ENCODE results near the gene FOXL3. TPM values are rescaled to one million over a fixed set of nuclear protein-coding genes. Genes with fewer than 3 reads are reported as not detected.
"Not testable (repeated sequence)": the region's sequence is repeated elsewhere in the genome, so short reads cannot be mapped to it uniquely, and the experiment has no call there.

FOXL3 gene
- total RNA-seq: not detected
- not detected for polyA plus RNA-seq
- long read RNA-seq, donor 1: 0 reads
- long read RNA-seq, donor 2: 0 reads
- long read RNA-seq, donor 3: 0 reads

GRCh38 chr7:289756-290553, at the start of gene FOXL3:
TSS of gene FOXL3 (plus strand) at chr7:290170. CDS start at chr7:290170, 0 bp downstream.
- DNase-seq: no peak
- Histone ChIP-seq H3K9me3 (no peaks in the 10 kb centered on the region), H3K4me1 (peaks cover 0 to 13% (median 0%) of the 10 kb centered on the region in 9 donors), H3K27ac (no peak within 1 kb of the TSS), H3K36me3 (no peaks in the 10 kb centered on the region), H3K27me3 (peaks cover 18 to 93% (median 69%) of the 10 kb centered on the region in 7 donors), H3K4me3 (no peak within 1 kb of the TSS)
- 2 to 3% methylated on average over 69 to 79 of the region's 79 CpGs for WGBS, 2 donors
- intact Hi-C loops (cut with DNase I): no loop called here
- peak in 2 of 8 donors; percentile 12 to 27 for ATAC-seq
- TF ChIP-seq, protein P1, sequence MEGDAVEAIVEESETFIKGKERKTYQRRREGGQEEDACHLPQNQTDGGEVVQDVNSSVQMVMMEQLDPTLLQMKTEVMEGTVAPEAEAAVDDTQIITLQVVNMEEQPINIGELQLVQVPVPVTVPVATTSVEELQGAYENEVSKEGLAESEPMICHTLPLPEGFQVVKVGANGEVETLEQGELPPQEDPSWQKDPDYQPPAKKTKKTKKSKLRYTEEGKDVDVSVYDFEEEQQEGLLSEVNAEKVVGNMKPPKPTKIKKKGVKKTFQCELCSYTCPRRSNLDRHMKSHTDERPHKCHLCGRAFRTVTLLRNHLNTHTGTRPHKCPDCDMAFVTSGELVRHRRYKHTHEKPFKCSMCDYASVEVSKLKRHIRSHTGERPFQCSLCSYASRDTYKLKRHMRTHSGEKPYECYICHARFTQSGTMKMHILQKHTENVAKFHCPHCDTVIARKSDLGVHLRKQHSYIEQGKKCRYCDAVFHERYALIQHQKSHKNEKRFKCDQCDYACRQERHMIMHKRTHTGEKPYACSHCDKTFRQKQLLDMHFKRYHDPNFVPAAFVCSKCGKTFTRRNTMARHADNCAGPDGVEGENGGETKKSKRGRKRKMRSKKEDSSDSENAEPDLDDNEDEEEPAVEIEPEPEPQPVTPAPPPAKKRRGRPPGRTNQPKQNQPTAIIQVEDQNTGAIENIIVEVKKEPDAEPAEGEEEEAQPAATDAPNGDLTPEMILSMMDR (IDR thresholded peaks at IDR 0.05): no peak

GRCh38 chr7:240887-241421, 49.0 kb upstream of the FOXL3 start:
- WGBS, 2 donors: 49 to 62% methylated on average over 16 of the region's 16 CpGs
- H3K9me3 ChIP-seq: no peaks in the 10 kb centered on the region
- H3K4me3 ChIP-seq: no peak overlapping the region
- H3K27ac ChIP-seq: peak overlapping the region in 1 of 10 donors; percentile 41
- no peaks in the 10 kb centered on the region for H3K27me3 ChIP-seq
- TF ChIP-seq, protein P1 (IDR thresholded peaks at IDR 0.05): no peak
- intact Hi-C loops (cut with DNase I): no loop called here
- peaks cover 1 to 15% (median 9%) of the 10 kb centered on the region in 9 donors for H3K4me1 ChIP-seq
- DNase-seq: no peak
- peaks cover 0 to 40% (median 0%) of the 10 kb centered on the region in 9 donors for H3K36me3 ChIP-seq
- ATAC-seq: peak in 6 of 8 donors; percentile 16 to 54 (median 37)

DNA sequence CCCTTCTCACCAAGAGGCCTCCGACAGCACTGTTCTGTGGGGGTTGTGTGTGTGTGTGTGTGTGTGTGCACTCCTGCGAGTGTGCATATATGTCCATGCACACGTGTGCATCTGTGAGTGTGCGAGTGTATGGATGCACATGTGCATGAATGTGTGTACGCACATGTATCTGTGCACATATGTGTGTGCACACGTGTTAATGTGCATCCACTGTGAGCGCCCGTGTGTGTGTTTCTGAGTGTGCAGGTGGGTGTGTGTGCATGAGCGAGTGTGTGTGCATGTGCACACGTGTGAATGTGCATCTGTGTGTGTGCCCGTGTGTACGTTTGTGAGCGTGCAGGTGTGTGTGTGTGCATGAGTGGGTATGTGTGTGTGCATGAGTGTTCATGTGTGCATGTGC, 48.5 kb upstream of the FOXL3 start:
- ATAC-seq (peak in 1 of 8 donors; percentile 6), DNase-seq (no peak)
- Histone ChIP-seq H3K9me3 (no peaks in the 10 kb centered on the region), H3K27me3 (no peaks in the 10 kb centered on the region), H3K36me3 (peaks cover 0 to 41% (median 0%) of the 10 kb centered on the region in 9 donors), H3K4me3 (no peak overlapping the region), H3K27ac (no peak overlapping the region), H3K4me1 (peaks cover 0 to 12% (median 8%) of the 10 kb centered on the region in 9 donors)
- 93 to 95% methylated on average over 13 of the region's 13 CpGs for WGBS, 2 donors
- TF ChIP-seq, protein P1 (IDR thresholded peaks at IDR 0.05): no peak
- intact Hi-C loops (cut with DNase I): no loop called here

DNA sequence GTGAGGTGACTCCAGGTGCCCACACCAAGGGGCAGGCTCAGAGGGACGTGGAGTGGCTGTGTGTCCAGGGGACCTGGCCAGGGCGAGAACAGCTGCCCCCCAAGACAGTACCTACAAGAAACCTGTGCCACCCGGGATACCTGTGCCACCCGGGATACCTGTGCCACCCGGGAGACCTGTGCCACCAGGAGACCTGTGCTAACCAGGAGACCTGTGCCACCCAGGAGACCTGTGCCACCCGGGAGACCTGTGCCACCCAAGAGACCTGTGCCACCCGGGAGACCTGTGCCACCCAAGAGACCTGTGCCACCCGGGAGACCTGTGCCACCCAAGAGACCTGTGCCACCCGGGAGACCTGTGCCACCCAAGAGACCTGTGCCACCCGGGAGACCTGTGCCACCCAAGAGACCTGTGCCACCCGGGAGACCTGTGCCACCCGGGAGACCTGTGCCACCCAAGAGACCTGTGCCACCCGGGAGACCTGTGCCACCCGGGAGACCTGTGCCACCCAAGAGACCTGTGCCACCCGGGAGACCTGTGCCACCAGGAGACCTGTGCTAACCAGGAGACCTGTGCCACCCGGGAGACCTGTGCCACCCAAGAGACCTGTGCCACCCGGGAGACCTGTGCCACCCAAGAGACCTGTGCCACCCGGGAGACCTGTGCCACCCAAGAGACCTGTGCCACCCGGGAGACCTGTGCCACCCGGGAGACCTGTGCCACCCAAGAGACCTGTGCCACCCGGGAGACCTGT, 47.0 kb upstream of the FOXL3 start:
- ATAC-seq; H3K4me3 ChIP-seq; H3K27me3 ChIP-seq; H3K27ac ChIP-seq; DNase-seq; intact Hi-C loops (cut with DNase I); H3K9me3 ChIP-seq: not testable (repeated sequence)
- Histone ChIP-seq H3K4me1 (peaks cover 0 to 12% (median 8%) of the 10 kb centered on the region in 9 donors), H3K36me3 (peaks cover 0 to 56% (median 0%) of the 10 kb centered on the region in 9 donors)
- 87 to 98% methylated on average over 6 to 11 of the region's 21 CpGs for WGBS, 2 donors

DNA sequence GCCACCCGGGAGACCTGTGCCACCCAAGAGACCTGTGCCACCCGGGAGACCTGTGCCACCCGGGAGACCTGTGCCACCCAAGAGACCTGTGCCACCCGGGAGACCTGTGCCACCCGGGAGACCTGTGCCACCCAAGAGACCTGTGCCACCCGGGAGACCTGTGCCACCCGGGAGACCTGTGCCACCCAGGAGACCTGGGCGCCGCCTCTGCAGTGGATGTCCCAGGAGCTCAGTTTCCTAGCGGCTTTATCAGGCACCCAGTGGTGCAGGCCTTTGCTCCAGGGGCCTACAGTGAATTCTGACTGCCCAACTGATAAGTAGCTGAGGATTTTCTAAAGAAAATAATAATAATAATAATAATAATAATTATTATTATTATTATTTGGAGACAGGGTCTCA, 46.4 kb upstream of the FOXL3 start:
- WGBS, 2 donors: 86 to 98% methylated on average over 5 to 6 of the region's 10 CpGs
- H3K4me3 ChIP-seq; H3K27ac ChIP-seq; H3K27me3 ChIP-seq; ATAC-seq; DNase-seq; intact Hi-C loops (cut with DNase I); H3K9me3 ChIP-seq: not testable (repeated sequence)
- H3K4me1 ChIP-seq: peaks cover 0 to 12% (median 8%) of the 10 kb centered on the region in 9 donors
- H3K36me3 ChIP-seq: peaks cover 0 to 60% (median under 1%) of the 10 kb centered on the region in 9 donors
